H1 (cell line): ENCODE data around the gene PPP2R2B. TPM values are rescaled to one million over a fixed set of nuclear protein-coding genes. Genes with fewer than 3 reads are reported as not detected.

Experiments
- CTCF ChIA-PET: fragments of 300-600 bp; sonication (Branson Sonifier 250); formaldehyde crosslinking; loops from one replicate; lab custom pipeline; 2021; ENCODE audit not compliant: partially characterized antibody; lab: Charles Lee
- POLR2A ChIA-PET: fragments of 300-600 bp; sonication (Branson Sonifier 250); formaldehyde crosslinking; loops from one replicate; lab custom pipeline; 2021; ENCODE audit warnings: inconsistent platforms; ENCODE audit not compliant: partially characterized antibody; lab: Charles Lee
- DNase-seq, 2 experiments: peaks; one replicate each; pipeline versions ENCODE4 v3.0.0 to v3.0.0-alpha.2; 2010 to 2022; ENCODE audit warnings: low spot score in 2 of 2, low read depth in 1 of 2, mixed read lengths in 1 of 2
- FAIRE-seq: peaks from 2 replicates; lab custom pipeline; 2011; peaks lifted over from hg19 to GRCh38; lab: Jason Lieb, UNC
- H2AFZ ChIP-seq: 2 replicates; pipeline ENCODE4 v1.8.1; 2012; ENCODE audit warnings: low read length, inconsistent platforms
- H2AK5ac ChIP-seq: 2 replicates; pipeline ENCODE4 v1.6.1; 2013; ENCODE audit warnings: low read depth, low read length
- H2BK120ac ChIP-seq: replicated peaks from 2 replicates; pipeline ENCODE3; 2013; ENCODE audit warnings: low read depth, low read length, inconsistent platforms
- H2BK12ac ChIP-seq: 2 replicates; pipeline ENCODE4 v1.6.1; 2013; ENCODE audit warnings: low read depth, low read length
- H2BK15ac ChIP-seq: 2 replicates; pipeline ENCODE4 v1.6.1; 2013; ENCODE audit warnings: low read length
- H2BK20ac ChIP-seq: 2 replicates; pipeline ENCODE4 v1.6.1; 2013; ENCODE audit warnings: low read length
- H2BK5ac ChIP-seq: 2 replicates; pipeline ENCODE4 v1.6.1; 2013; ENCODE audit warnings: low read depth, low read length
- H3K14ac ChIP-seq: 2 replicates; pipeline ENCODE4 v1.6.1; 2013; ENCODE audit warnings: inconsistent platforms; ENCODE audit not compliant: insufficient read length
- H3K18ac ChIP-seq: 2 replicates; pipeline ENCODE4 v1.6.1; 2013; ENCODE audit warnings: low read length; ENCODE audit errors: extremely low read depth
- H3K23ac ChIP-seq: 2 replicates; pipeline ENCODE4 v1.6.1; 2013; ENCODE audit warnings: inconsistent platforms; ENCODE audit not compliant: insufficient read length
- H3K23me2 ChIP-seq: 2 replicates; pipeline ENCODE4 v1.6.1; 2013; ENCODE audit warnings: low read depth, low read length
- H3K27ac ChIP-seq: 2 replicates; pipeline ENCODE4 v1.6.1; 2011; ENCODE audit warnings: low read depth, low read length, inconsistent platforms
- H3K27me3 ChIP-seq, 4 experiments: replicated peaks in 1 of 4; 1 replicate in 1 of 4; 2 replicates in 3 of 4; pipeline versions ENCODE4 v1.6.1 to v1.8.1; 2011 to 2013; ENCODE audit warnings: low read length in 3 of 4, mild to moderate bottlenecking in 3 of 4, inconsistent platforms in 2 of 4, mixed read lengths in 2 of 4, moderate library complexity in 1 of 4; ENCODE audit not compliant: control insufficient read depth in 3 of 4, insufficient read depth in 3 of 4; ENCODE audit errors: extremely low read depth in 1 of 4
- H3K36me3 ChIP-seq, 4 experiments: 2 replicates each; pipeline versions ENCODE4 v1.6.1 to v1.8.1; 2011 to 2013; ENCODE audit warnings: mild to moderate bottlenecking in 4 of 4, low read length in 3 of 4, moderate library complexity in 2 of 4, control low read depth in 1 of 4, inconsistent platforms in 1 of 4; ENCODE audit not compliant: insufficient read depth in 4 of 4, control insufficient read depth in 2 of 4
- H3K4ac ChIP-seq: replicated peaks from 2 replicates; pipeline ENCODE3; 2013; ENCODE audit warnings: low read length, low read depth, mixed read lengths, inconsistent platforms; ENCODE audit not compliant: insufficient read length
- H3K4me1 ChIP-seq, 4 experiments: replicated peaks in 1 of 4; 1 replicate in 1 of 4; 2 replicates in 3 of 4; pipeline versions ENCODE4 v1.6.1 to v1.8.1; 2011 to 2013; ENCODE audit warnings: low read length in 3 of 4, inconsistent platforms in 2 of 4, mixed read lengths in 1 of 4; ENCODE audit not compliant: insufficient read depth in 4 of 4, control insufficient read depth in 3 of 4
- H3K4me2 ChIP-seq, 2 experiments: 2 replicates each; pipeline versions ENCODE4 v1.6.1 to v1.8.1; 2011 to 2013; ENCODE audit warnings: low read depth in 2 of 2, low read length in 2 of 2, control low read depth in 1 of 2, inconsistent platforms in 1 of 2, mild to moderate bottlenecking in 1 of 2; ENCODE audit not compliant: insufficient read depth in 1 of 2
- H3K4me3 ChIP-seq, 4 experiments: fragments of 200-600, 300-600 bp in 1 of 4; sonication (generic), shearing (Covaris generic), sonication (Bioruptor Twin) in 1 of 4; 2 replicates each; pipeline versions ENCODE4 v1.5.1 to v1.8.1; 2011 to 2016; ENCODE audit warnings: low read length in 4 of 4, low read depth in 3 of 4, control low read depth in 2 of 4, inconsistent platforms in 2 of 4, mild to moderate bottlenecking in 2 of 4, mixed read lengths in 1 of 4, moderate library complexity in 1 of 4; ENCODE audit not compliant: insufficient read depth in 2 of 4; ENCODE audit errors: extremely low read depth in 1 of 4
- H3K56ac ChIP-seq: replicated peaks from 2 replicates; pipeline ENCODE3; 2013; ENCODE audit warnings: low read depth, mild to moderate bottlenecking, mixed read lengths, low read length, inconsistent platforms; ENCODE audit not compliant: insufficient read length
- H3K79me1 ChIP-seq: 2 replicates; pipeline ENCODE4 v1.6.1; 2013; ENCODE audit warnings: low read depth, low read length, control low read depth
- H3K79me2 ChIP-seq, 2 experiments: 2 replicates each; pipeline versions ENCODE4 v1.6.1 to v1.8.1; 2012 to 2013; ENCODE audit warnings: low read length in 2 of 2, mild to moderate bottlenecking in 2 of 2, inconsistent platforms in 1 of 2; ENCODE audit not compliant: insufficient read depth in 2 of 2, control insufficient read depth in 1 of 2
- H3K9ac ChIP-seq, 4 experiments: replicated peaks in 1 of 4; 1 replicate in 1 of 4; 2 replicates in 3 of 4; pipeline versions ENCODE4 v1.6.1 to v1.8.1; 2011 to 2013; ENCODE audit warnings: low read depth in 3 of 4, low read length in 3 of 4, control low read depth in 2 of 4, mild to moderate bottlenecking in 2 of 4, moderate library complexity in 2 of 4, inconsistent platforms in 1 of 4; ENCODE audit errors: extremely low read depth in 1 of 4
- H3K9me3 ChIP-seq, 2 experiments: 2 replicates each; pipeline versions ENCODE4 v1.6.1 to v1.8.1; 2012 to 2013; ENCODE audit warnings: mild to moderate bottlenecking in 2 of 2, moderate library complexity in 2 of 2, control low read depth in 1 of 2, inconsistent platforms in 1 of 2, low read depth in 1 of 2, low read length in 1 of 2, mixed read lengths in 1 of 2; ENCODE audit not compliant: insufficient read depth in 2 of 2
- H4K20me1 ChIP-seq, 2 experiments: replicated peaks in 1 of 2; 2 replicates each; pipeline versions ENCODE3 to v1.8.1; 2011 to 2013; ENCODE audit warnings: inconsistent platforms in 2 of 2, low read length in 2 of 2, mild to moderate bottlenecking in 1 of 2; ENCODE audit not compliant: insufficient read depth in 2 of 2, control insufficient read depth in 1 of 2
- H4K5ac ChIP-seq: 2 replicates; pipeline ENCODE4 v1.6.1; 2013; ENCODE audit warnings: low read length, low read depth, mixed read lengths, inconsistent platforms; ENCODE audit not compliant: insufficient read length
- H4K8ac ChIP-seq: 2 replicates; pipeline ENCODE4 v1.8.0; 2013; ENCODE audit warnings: mild to moderate bottlenecking, moderate library complexity, low read length, inconsistent platforms; ENCODE audit not compliant: insufficient read depth; ENCODE audit errors: extremely low read depth
- H4K91ac ChIP-seq: replicated peaks from 2 replicates; pipeline ENCODE3; 2013; ENCODE audit warnings: low read length, mixed read lengths, inconsistent platforms; ENCODE audit not compliant: insufficient read length
- ATF3 ChIP-seq: IDR thresholded peaks from 2 replicates; pipeline ENCODE4 v1.6.1; 2011; ENCODE audit warnings: low read depth, mild to moderate bottlenecking, low read length; ENCODE audit not compliant: insufficient read depth
- BCL11A ChIP-seq, 2 experiments: IDR thresholded peaks; one replicate each; pipeline ENCODE4 v1.6.1; 2011; ENCODE audit warnings: low read depth in 2 of 2, low read length in 2 of 2, mild to moderate bottlenecking in 2 of 2
- CEBPB ChIP-seq: IDR thresholded peaks from 2 replicates; pipeline ENCODE4 v1.6.1; 2012; ENCODE audit warnings: low read depth, low read length
- HDAC6 ChIP-seq: IDR thresholded peaks from one replicate; pipeline ENCODE4 v1.7.1; 2012; ENCODE audit warnings: low read depth, mild to moderate bottlenecking, inconsistent platforms, low read length, moderate library complexity
- POLR2A ChIP-seq, 2 experiments: IDR thresholded peaks; 1 replicate in 1 of 2; 2 replicates in 1 of 2; pipeline ENCODE4 v1.6.1; 2011; ENCODE audit warnings: low read depth in 2 of 2, low read length in 2 of 2, mild to moderate bottlenecking in 2 of 2; ENCODE audit errors: control extremely low read depth in 1 of 2
- POU5F1 ChIP-seq: IDR thresholded peaks from 2 replicates; pipeline ENCODE4 v1.6.1; 2011; ENCODE audit warnings: low read depth, mild to moderate bottlenecking, low read length, moderate library complexity
- RNF2 ChIP-seq: fragments of 200-900, 300-1000 bp; sonication (generic); IDR thresholded peaks from 2 replicates; pipeline ENCODE4 v1.7.1; 2016; ENCODE audit warnings: borderline replicate concordance, low read depth, mild to moderate bottlenecking, antibody characterized with exemption, low read length; ENCODE audit not compliant: poor library complexity, severe bottlenecking; ENCODE audit errors: missing control alignments
- TAF1 ChIP-seq: IDR thresholded peaks from 2 replicates; pipeline ENCODE4 v1.6.1; 2011; ENCODE audit warnings: mild to moderate bottlenecking, low read depth, low read length
- TAF7 ChIP-seq: optimal IDR thresholded peaks from 2 replicates; pipeline ENCODE3; 2011; ENCODE audit warnings: low read depth, mild to moderate bottlenecking, inconsistent platforms, low read length, moderate library complexity, borderline replicate concordance
- WGBS, 2 experiments: shearing (Covaris generic) in 1 of 2; methylation state at CpG; one replicate each; pipeline versions ENCODE4 v1.1.6 to v1.1.7; 2013 to 2015; ENCODE audit warnings: low lambda C conversion rate in 2 of 2, mixed read lengths in 2 of 2, inconsistent platforms in 1 of 2, low coverage in 1 of 2, missing lambda C conversion rate in 1 of 2; ENCODE audit not compliant: insufficient replicate concordance in 2 of 2, insufficient coverage in 1 of 2, insufficient read length in 1 of 2; ENCODE audit errors: extremely low coverage in 1 of 2, missing lambda C conversion rate in 1 of 2; 5-methylcytosine and 5-hydroxymethylcytosine counted together
- polyA plus RNA-seq, 7 experiments: library from polyadenylated mRNA; depleted of rRNA in 3 of 7; stranded (reverse) in 5 of 7; unstranded in 2 of 7; fragments of >200 nt in 5 of 7; fragments of 200-250 nt in 2 of 7; gene quantifications; 1 replicate in 5 of 7; 2 replicates in 1 of 7; 4 replicates in 1 of 7; pipeline versions ENCODE4 v1.2.1 to v1.2.3, GENCODE V29; 2011 to 2013; ENCODE audit warnings: missing spikeins in 2 of 7, mixed read lengths in 2 of 7
- total RNA-seq: library from RNA; stranded (reverse); fragmentation: NEBNext Ultra II Directional; extraction: Animal tissue kit (Norgen Biotek cat#: 25700); gene quantifications from 2 replicates; pipeline ENCODE4 v1.2.1, GENCODE V29; 2021

The PPP2R2B gene
- total and polyA plus RNA-seq, 2 of the 8 experiments (the other 6 are each of a cell fraction or from before 2014, with no cell fraction given): 21.1 to 37.1 TPM

- H3K23me2 ChIP-seq: no peaks in the 10 kb centered on the region
- H3K9ac ChIP-seq: no peak overlapping the region
- no peak for TF ChIP-seq ATF3
- TF ChIP-seq BCL11A (IDR thresholded peaks at IDR 0.05; ENCODE audit: low read depth in 2 of 2, low read length in 2 of 2): no peak
- no peak for TF ChIP-seq POU5F1
- TF ChIP-seq TAF1: no peak
- TF ChIP-seq HDAC6: no peak
- no peak for TF ChIP-seq POLR2A (IDR thresholded peaks at IDR 0.05; ENCODE audit: control extremely low read depth in 1 of 2, low read depth in 2 of 2, low read length in 2 of 2)
- no peak for TF ChIP-seq CEBPB
- TF ChIP-seq TAF7: no peak
- no peak for TF ChIP-seq RNF2
- no peak overlapping the region for H3K56ac ChIP-seq
- H2AK5ac ChIP-seq: no peak overlapping the region
- no peak overlapping the region for H3K4ac ChIP-seq
- no peak overlapping the region for H3K27ac ChIP-seq
- no peak overlapping the region for H2AFZ ChIP-seq
- H2BK15ac ChIP-seq: no peak overlapping the region
- H3K14ac ChIP-seq: no peak overlapping the region
- peaks cover 0 to 5% (median 2%) of the 10 kb centered on the region in 4 experiments; a peak in 2 of 7 replicates for H3K4me1 ChIP-seq
- ChIA-PET POLR2A (no interaction called here), CTCF (no interaction called here)
- no peak overlapping the region for H3K4me2 ChIP-seq
- H3K23ac ChIP-seq: no peak overlapping the region
- H4K8ac ChIP-seq: no peak overlapping the region
- no peak overlapping the region for H3K18ac ChIP-seq
- H3K79me1 ChIP-seq: no peaks in the 10 kb centered on the region
- H3K79me2 ChIP-seq: no peaks in the 10 kb centered on the region
- H2BK5ac ChIP-seq: no peak overlapping the region
- no peaks in the 10 kb centered on the region for H3K36me3 ChIP-seq
- H2BK12ac ChIP-seq: no peak overlapping the region
- H4K20me1 ChIP-seq: no peaks in the 10 kb centered on the region
- H3K4me3 ChIP-seq: no peak overlapping the region
- no peaks in the 10 kb centered on the region; a peak in 1 of 4 replicates for H3K9me3 ChIP-seq
- no peak overlapping the region for H2BK20ac ChIP-seq
- 86% methylated on average over 3 of the region's 3 CpGs; no CpG with 5 or more reads in 1 of the 2 experiments for WGBS, 2 experiments
- no peak overlapping the region for H2BK120ac ChIP-seq
- H4K5ac ChIP-seq: no peak overlapping the region
- FAIRE-seq (no peak), DNase-seq (no peak)
- no peaks in the 10 kb centered on the region for H3K27me3 ChIP-seq
- H4K91ac ChIP-seq: no peak overlapping the region
These were observed 56.8 kb downstream of the PPP2R2B start for GRCh38 chr5:146821732-146822131.
